HL-60 (cell line): ENCODE measurements around the gene TNFAIP2.
"Not testable (repeated sequence)": the region's sequence is repeated elsewhere in the genome, so short reads cannot be mapped to it uniquely, and the experiment has no call there.

Experiments used
- DNase-seq, 2 experiments: peaks; one replicate each; pipeline ENCODE4 v3.0.0-alpha.2; 2010 to 2020; ENCODE audit warnings: low read depth in 1 of 2, low spot score in 1 of 2
- H3K27ac ChIP-seq: fragments of 250-450 bp; sonication (Bioruptor Pico); replicated peaks from 2 replicates; pipeline ENCODE4 v1.5.1; 2020; ENCODE audit warnings: mild to moderate bottlenecking, moderate library complexity
- H3K27me3 ChIP-seq: fragments of 250-450 bp; sonication (Bioruptor Pico); 2 replicates; pipeline ENCODE4 v1.5.1; 2021; ENCODE audit warnings: mild to moderate bottlenecking, moderate library complexity; ENCODE audit not compliant: insufficient read depth, poor library complexity, severe bottlenecking
- H3K4me3 ChIP-seq: replicated peaks from 2 replicates; pipeline ENCODE4 v1.5.1; 2011; ENCODE audit warnings: mild to moderate bottlenecking, control low read depth, low read length; ENCODE audit not compliant: insufficient read depth
- GABPA ChIP-seq: IDR thresholded peaks from 2 replicates; pipeline ENCODE4 v1.6.1; 2012; ENCODE audit warnings: low read depth
- POLR2AphosphoS5 ChIP-seq: IDR thresholded peaks from 2 replicates; pipeline ENCODE4 v1.6.1; 2012; ENCODE audit warnings: low read depth
- REST ChIP-seq: IDR thresholded peaks from 2 replicates; pipeline ENCODE4 v1.6.1; 2012; ENCODE audit warnings: low read depth; ENCODE audit not compliant: insufficient replicate concordance
- SPI1 ChIP-seq: IDR thresholded peaks from 2 replicates; pipeline ENCODE4 v1.6.1; 2012; ENCODE audit warnings: low read depth, mild to moderate bottlenecking, borderline replicate concordance
- TF ChIP-seq, protein P1 (sequence below): IDR thresholded peaks from one replicate; pipeline ENCODE4 v1.5.1; 2011; ENCODE audit warnings: low read length, control low read depth, inconsistent platforms; ENCODE audit not compliant: insufficient read depth

The TNFAIP2 gene

DNA sequence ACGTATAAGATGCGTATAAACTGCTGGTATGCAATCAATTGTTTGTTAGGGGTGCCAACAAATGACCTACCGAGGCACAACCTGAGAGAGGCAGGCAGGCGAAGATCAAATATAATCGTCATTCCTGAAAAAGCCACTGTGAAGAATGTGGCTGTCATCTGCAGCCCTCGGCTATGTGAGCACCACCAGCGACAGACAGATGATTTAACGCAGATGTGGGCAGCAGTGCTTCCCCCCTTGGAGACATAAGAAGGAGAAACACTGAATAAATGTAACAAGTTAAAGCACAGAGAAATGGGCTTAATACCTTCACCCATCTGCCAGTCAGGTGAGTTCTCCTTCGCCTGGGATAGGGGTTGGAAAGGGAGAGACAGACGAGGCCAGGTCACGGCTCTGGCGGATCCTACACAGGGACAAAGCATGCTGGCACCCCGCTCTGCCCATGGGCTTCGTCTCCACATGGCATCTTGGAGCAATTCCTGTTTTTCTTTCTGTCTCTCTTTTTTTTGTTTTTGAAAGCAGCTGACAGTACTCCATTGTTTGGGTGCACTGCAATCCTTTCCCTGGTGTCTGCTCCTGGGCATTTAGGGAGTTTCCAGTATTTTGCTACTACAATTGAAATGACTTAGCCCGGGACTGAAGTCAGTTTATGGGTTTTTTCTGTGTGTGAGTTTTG lies 28.1 kb downstream of the TNFAIP2 start:
- Histone ChIP-seq H3K27ac (no peak overlapping the region), H3K4me3 (no peak overlapping the region), H3K27me3 (no peaks in the 10 kb centered on the region)
- TF ChIP-seq REST (no peak), SPI1 (no peak)
- TF ChIP-seq, protein P1, sequence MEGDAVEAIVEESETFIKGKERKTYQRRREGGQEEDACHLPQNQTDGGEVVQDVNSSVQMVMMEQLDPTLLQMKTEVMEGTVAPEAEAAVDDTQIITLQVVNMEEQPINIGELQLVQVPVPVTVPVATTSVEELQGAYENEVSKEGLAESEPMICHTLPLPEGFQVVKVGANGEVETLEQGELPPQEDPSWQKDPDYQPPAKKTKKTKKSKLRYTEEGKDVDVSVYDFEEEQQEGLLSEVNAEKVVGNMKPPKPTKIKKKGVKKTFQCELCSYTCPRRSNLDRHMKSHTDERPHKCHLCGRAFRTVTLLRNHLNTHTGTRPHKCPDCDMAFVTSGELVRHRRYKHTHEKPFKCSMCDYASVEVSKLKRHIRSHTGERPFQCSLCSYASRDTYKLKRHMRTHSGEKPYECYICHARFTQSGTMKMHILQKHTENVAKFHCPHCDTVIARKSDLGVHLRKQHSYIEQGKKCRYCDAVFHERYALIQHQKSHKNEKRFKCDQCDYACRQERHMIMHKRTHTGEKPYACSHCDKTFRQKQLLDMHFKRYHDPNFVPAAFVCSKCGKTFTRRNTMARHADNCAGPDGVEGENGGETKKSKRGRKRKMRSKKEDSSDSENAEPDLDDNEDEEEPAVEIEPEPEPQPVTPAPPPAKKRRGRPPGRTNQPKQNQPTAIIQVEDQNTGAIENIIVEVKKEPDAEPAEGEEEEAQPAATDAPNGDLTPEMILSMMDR: no peak
- DNase-seq: no peak

DNA sequence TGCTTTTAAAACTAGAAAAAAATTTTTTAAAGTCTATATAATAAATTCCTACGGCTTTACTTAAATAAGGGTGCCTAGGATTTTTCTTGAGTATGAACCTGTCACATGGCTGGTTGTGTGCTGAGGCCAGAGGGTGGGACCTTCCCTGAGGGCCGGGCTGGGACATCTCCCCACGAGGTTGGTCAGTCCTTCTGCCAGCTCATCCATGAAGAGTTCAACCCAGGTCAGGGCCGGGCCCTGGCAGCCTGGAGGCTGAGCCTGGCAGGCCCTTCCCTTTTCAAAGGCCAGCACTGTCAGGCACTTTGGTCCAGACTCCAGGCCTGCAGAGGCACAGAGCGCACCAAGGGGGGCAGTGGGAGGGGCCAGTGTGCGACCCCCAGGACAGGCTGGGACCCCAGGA lies 31.7 kb downstream of the TNFAIP2 start:
- Histone ChIP-seq H3K27ac (no peak overlapping the region), H3K4me3 (no peak overlapping the region), H3K27me3 (no peaks in the 10 kb centered on the region)
- no peak for DNase-seq
- no peak for TF ChIP-seq REST
- TF ChIP-seq SPI1: no peak
- TF ChIP-seq, protein P1: no peak
- TF ChIP-seq GABPA: no peak
- TF ChIP-seq POLR2AphosphoS5: no peak

- H3K27me3 ChIP-seq, H3K4me3 ChIP-seq, H3K27ac ChIP-seq, DNase-seq: not testable (repeated sequence)
These were observed 32.2 kb downstream of the TNFAIP2 start for GRCh38 chr14:103155416-103155815.

- no peaks in the 10 kb centered on the region for H3K27me3 ChIP-seq
- no peak overlapping the region for H3K4me3 ChIP-seq
- TF ChIP-seq SPI1 (no peak), REST (no peak), GABPA (no peak), POLR2AphosphoS5 (no peak)
- TF ChIP-seq, protein P1: no peak
- DNase-seq: no peak
- no peak overlapping the region for H3K27ac ChIP-seq
These were observed 32.6 kb downstream of the TNFAIP2 start for GRCh38 chr14:103155826-103156394.
